ENCODE measurements around the gene GRK4. TPM values are rescaled to one million over a fixed set of nuclear protein-coding genes. Genes with fewer than 3 reads are reported as not detected.

GRK4 gene
- total and polyA plus RNA-seq, 2 of the 4 experiments (the other 2 are of a cell fraction): 1.6 to 2.2 TPM

GRCh38 chr4:3070709-3071500 lies 107.5 kb downstream of the GRK4 start (continued):
- TF ChIP-seq CEBPB (IDR thresholded peaks at IDR 0.05; ENCODE audit: low read depth, low read length) (no peak), BHLHE40 (IDR thresholded peaks at IDR 0.05; ENCODE audit: low read depth, low read length) (no peak)

GRCh38 chr4:3071811-3072210 lies 108.4 kb downstream of the GRK4 start:
- CTCF ChIA-PET: interaction anchor here (1.2 kb wide), 1 partner anchor 25 kb away, joined by 3 read pairs; no protein-coding TSS in a partner anchor
- no peaks in the 10 kb centered on the region for H3K9me3 ChIP-seq (ENCODE audit: control insufficient read depth, insufficient read depth, low read length)
- no peak overlapping the region for H3K18ac ChIP-seq (ENCODE audit: low read depth, low read length)
- H3K14ac ChIP-seq (replicated peaks; ENCODE audit: low read depth, low read length): no peak overlapping the region
- H3K4me3 ChIP-seq (ENCODE audit: insufficient read depth, low read depth, low read length): no peak overlapping the region
- POLR2A ChIA-PET (ENCODE audit: unreplicated experiment): no interaction called here
- H2BK120ac ChIP-seq (ENCODE audit: low read depth, low read length): 0 out of 2 replicates have a peak overlapping the region, but pooled peaks have one; percentile 26
- in situ Hi-C loops (cut with MboI; ENCODE audit: low sequenced_read_pairs): no loop called here
- H4K20me1 ChIP-seq (ENCODE audit: insufficient read depth, low read length): peaks cover 15% of the 10 kb centered on the region; the same call in 1 of the 2 replicates
- no peak overlapping the region for H3K9ac ChIP-seq (ENCODE audit: low read depth, low read length)
- H4K5ac ChIP-seq (ENCODE audit: low read depth, low read length): no peak overlapping the region
- BruUV-seq (replicated peaks): no TSS peak
- no peak overlapping the region for H2BK20ac ChIP-seq (ENCODE audit: low read depth, low read length)
- DNase-seq (peak; percentile 16), ATAC-seq (ENCODE audit: low read depth) (no peak)
- peaks cover 7% of the 10 kb centered on the region for H3K27me3 ChIP-seq (ENCODE audit: control insufficient read depth, insufficient read depth, low read length)
- H3K9me1 ChIP-seq (ENCODE audit: insufficient read depth, low read length): peaks cover 4% of the 10 kb centered on the region
- intact Hi-C loops (cut with micrococcal nuclease): no loop called here
- H3K79me1 ChIP-seq (ENCODE audit: low read depth in 1 of 2, low read length in 2 of 2): peaks cover 0 to 12% of the 10 kb centered on the region in 2 experiments; a peak in 2 of 4 replicates
- no peak overlapping the region for H4K8ac ChIP-seq (ENCODE audit: low read depth in 2 of 2, low read length in 2 of 2)
- H2AK9ac ChIP-seq (replicated peaks; ENCODE audit: low read depth, low read length, poor library complexity): no peak overlapping the region
- 0 out of 2 replicates have a peak, but pooled peaks cover 1% of the 10 kb centered on the region for H3K4me1 ChIP-seq (ENCODE audit: control insufficient read depth, insufficient read depth, low read length)
- no peak overlapping the region; the same call in 1 of the 2 replicates for H3K23ac ChIP-seq (ENCODE audit: low read depth, low read length)
- H2AK5ac ChIP-seq (ENCODE audit: low read depth, low read length): no peak overlapping the region; the same call in 1 of the 2 replicates
- no peak overlapping the region for H3K4me2 ChIP-seq (ENCODE audit: low read depth, low read length)
- H3K56ac ChIP-seq (ENCODE audit: extremely low read depth, insufficient read depth, low read length): no peak overlapping the region
- 67% methylated on average over 5 of the region's 7 CpGs; no CpG with 5 or more reads in 1 of the 2 experiments for whole genome bisulfite sequencing, 2 experiments (ENCODE audit: extremely low coverage in 2 of 2, insufficient read length in 1 of 2)
- H3K4ac ChIP-seq (ENCODE audit: low read depth, low read length): peak overlapping the region; percentile 64; the same call in 1 of the 2 replicates
- no peak overlapping the region for H2BK5ac ChIP-seq (ENCODE audit: low read depth, low read length, poor library complexity, severe bottlenecking)
- H3K36me3 ChIP-seq (ENCODE audit: control insufficient read depth, insufficient read depth, low read length): no peaks in the 10 kb centered on the region
- peak overlapping the region; percentile 39 for H2AFZ ChIP-seq (replicated peaks; ENCODE audit: low read length, poor library complexity)
- H3K27ac ChIP-seq (ENCODE audit: insufficient read depth, low read length): no peak overlapping the region
- H4K91ac ChIP-seq (ENCODE audit: insufficient read depth, low read depth, low read length): no peak overlapping the region
- dilution Hi-C loops (cut with HindIII; ENCODE audit: low sequenced_read_pairs, unreplicated experiment): no loop called here
- H2BK15ac ChIP-seq (ENCODE audit: low read depth, low read length): no peak overlapping the region
- TF ChIP-seq MAZ (IDR thresholded peaks at IDR 0.05; ENCODE audit: borderline replicate concordance, low read depth, low read length) (no peak), CHD1 (IDR thresholded peaks at IDR 0.05; ENCODE audit: low read depth, low read length) (no peak), USF2 (IDR thresholded peaks at IDR 0.05; ENCODE audit: low read depth, low read length) (no peak), CEBPB (IDR thresholded peaks at IDR 0.05; ENCODE audit: low read depth, low read length) (no peak), RCOR1 (IDR thresholded peaks at IDR 0.05; ENCODE audit: insufficient replicate concordance, low read length) (no peak), SMC3 (IDR thresholded peaks at IDR 0.05; ENCODE audit: low read depth, low read length) (no peak), ELK1 (IDR thresholded peaks at IDR 0.05; ENCODE audit: borderline replicate concordance, low read depth, low read length) (no peak), MXI1 (IDR thresholded peaks at IDR 0.05; ENCODE audit: borderline replicate concordance, low read depth, low read length) (no peak), FOS (IDR thresholded peaks at IDR 0.05; ENCODE audit: low read depth, low read length) (no peak), BHLHE40 (IDR thresholded peaks at IDR 0.05; ENCODE audit: low read depth, low read length) (no peak), CTCF (conservative IDR thresholded peaks at IDR 0.05; ENCODE audit: low read depth, low read length) (no peak)
